ENCODE measurements around the gene IVL.

IVL gene

GRCh38 chr1:152876827-152877226 is 31.5 kb upstream of the IVL start:
- no peaks in the 10 kb centered on the region for H3K36me3 ChIP-seq (ENCODE audit: control insufficient read depth, insufficient read depth, low read length)

GRCh38 chr1:152878042-152878441 is 30.3 kb upstream of the IVL start, which contains the start of gene SMCP:
Gene SMCP, plus strand, starts transcription at chr1:152878322. Its CDS starts 6,101 bp downstream, at chr1:152884423.
- Histone ChIP-seq H3K9me3 (ENCODE audit: control insufficient read depth, insufficient read depth, low read length) (no peaks in the 10 kb centered on the region), H3K9ac (ENCODE audit: low read depth, low read length) (no peak within 1 kb of the TSS), H3K4me3 (ENCODE audit: low read depth, low read length) (no peak within 1 kb of the TSS)

More at GRCh38 chr1:152876827-152877226, 31.5 kb upstream of the IVL start:
- no peak overlapping the region for H3K4me3 ChIP-seq (ENCODE audit: low read depth, low read length)
- no peaks in the 10 kb centered on the region for H3K4me1 ChIP-seq (ENCODE audit: control insufficient read depth, insufficient read depth, low read length)
- H3K9ac ChIP-seq (ENCODE audit: low read depth, low read length), result no peak overlapping the region
- no peaks in the 10 kb centered on the region for H3K9me3 ChIP-seq (ENCODE audit: control insufficient read depth, insufficient read depth, low read length)
- no peaks in the 10 kb centered on the region for H3K27me3 ChIP-seq (ENCODE audit: control insufficient read depth, insufficient read depth, low read length)

GRCh38 chr1:152879559-152880198 is 28.7 kb upstream of the IVL start:
- Histone ChIP-seq H3K9me3 (ENCODE audit: control insufficient read depth, insufficient read depth, low read length) (no peaks in the 10 kb centered on the region), H3K9ac (ENCODE audit: low read depth, low read length) (no peak overlapping the region), H3K4me1 (ENCODE audit: control insufficient read depth, insufficient read depth, low read length) (no peaks in the 10 kb centered on the region), H3K4me3 (ENCODE audit: low read depth, low read length) (no peak overlapping the region), H3K36me3 (ENCODE audit: control insufficient read depth, insufficient read depth, low read length) (no peaks in the 10 kb centered on the region), H3K27me3 (ENCODE audit: control insufficient read depth, insufficient read depth, low read length) (no peaks in the 10 kb centered on the region)

More at GRCh38 chr1:152878042-152878441, 30.3 kb upstream of the IVL start, which contains the start of gene SMCP:
- Histone ChIP-seq H3K36me3 (ENCODE audit: control insufficient read depth, insufficient read depth, low read length) (no peaks in the 10 kb centered on the region), H3K4me1 (ENCODE audit: control insufficient read depth, insufficient read depth, low read length) (no peaks in the 10 kb centered on the region), H3K27me3 (ENCODE audit: control insufficient read depth, insufficient read depth, low read length) (no peaks in the 10 kb centered on the region)

GRCh38 chr1:152880316-152880715 is 28.0 kb upstream of the IVL start:
- Histone ChIP-seq H3K9me3 (ENCODE audit: control insufficient read depth, insufficient read depth, low read length) (no peaks in the 10 kb centered on the region), H3K36me3 (ENCODE audit: control insufficient read depth, insufficient read depth, low read length) (no peaks in the 10 kb centered on the region), H3K4me1 (ENCODE audit: control insufficient read depth, insufficient read depth, low read length) (no peaks in the 10 kb centered on the region), H3K9ac (ENCODE audit: low read depth, low read length) (no peak overlapping the region), H3K27me3 (ENCODE audit: control insufficient read depth, insufficient read depth, low read length) (no peaks in the 10 kb centered on the region), H3K4me3 (ENCODE audit: low read depth, low read length) (no peak overlapping the region)

- H3K9ac ChIP-seq (ENCODE audit: low read depth, low read length), result no peak overlapping the region
- H3K4me3 ChIP-seq (ENCODE audit: low read depth, low read length), result no peak overlapping the region
- H3K27me3 ChIP-seq (ENCODE audit: control insufficient read depth, insufficient read depth, low read length), result no peaks in the 10 kb centered on the region
- no peaks in the 10 kb centered on the region for H3K9me3 ChIP-seq (ENCODE audit: control insufficient read depth, insufficient read depth, low read length)
- H3K4me1 ChIP-seq (ENCODE audit: control insufficient read depth, insufficient read depth, low read length), result no peaks in the 10 kb centered on the region
- no peaks in the 10 kb centered on the region for H3K36me3 ChIP-seq (ENCODE audit: control insufficient read depth, insufficient read depth, low read length)
Measured at GRCh38 chr1:152880907-152881306, 27.4 kb upstream of the IVL start.

- Histone ChIP-seq H3K36me3 (ENCODE audit: control insufficient read depth, insufficient read depth, low read length) (no peaks in the 10 kb centered on the region), H3K4me1 (ENCODE audit: control insufficient read depth, insufficient read depth, low read length) (no peaks in the 10 kb centered on the region), H3K27me3 (ENCODE audit: control insufficient read depth, insufficient read depth, low read length) (no peaks in the 10 kb centered on the region), H3K9ac (ENCODE audit: low read depth, low read length) (no peak overlapping the region), H3K4me3 (ENCODE audit: low read depth, low read length) (no peak overlapping the region), H3K9me3 (ENCODE audit: control insufficient read depth, insufficient read depth, low read length) (peaks cover 6% of the 10 kb centered on the region)
Measured at GRCh38 chr1:152884085-152884484, 24.3 kb upstream of the IVL start.

GRCh38 chr1:152884506-152884905 is 23.8 kb upstream of the IVL start:
- H3K4me1 ChIP-seq (ENCODE audit: control insufficient read depth, insufficient read depth, low read length), result no peaks in the 10 kb centered on the region
- H3K9me3 ChIP-seq (ENCODE audit: control insufficient read depth, insufficient read depth, low read length), result peaks cover 6% of the 10 kb centered on the region
- no peaks in the 10 kb centered on the region for H3K27me3 ChIP-seq (ENCODE audit: control insufficient read depth, insufficient read depth, low read length)
- no peak overlapping the region for H3K9ac ChIP-seq (ENCODE audit: low read depth, low read length)
- no peaks in the 10 kb centered on the region for H3K36me3 ChIP-seq (ENCODE audit: control insufficient read depth, insufficient read depth, low read length)
- H3K4me3 ChIP-seq (ENCODE audit: low read depth, low read length), result no peak overlapping the region

- Histone ChIP-seq H3K4me1 (ENCODE audit: control insufficient read depth, insufficient read depth, low read length) (no peaks in the 10 kb centered on the region), H3K27me3 (ENCODE audit: control insufficient read depth, insufficient read depth, low read length) (no peaks in the 10 kb centered on the region), H3K9ac (ENCODE audit: low read depth, low read length) (no peak overlapping the region), H3K9me3 (ENCODE audit: control insufficient read depth, insufficient read depth, low read length) (peaks cover 6% of the 10 kb centered on the region), H3K4me3 (ENCODE audit: low read depth, low read length) (no peak overlapping the region), H3K36me3 (ENCODE audit: control insufficient read depth, insufficient read depth, low read length) (no peaks in the 10 kb centered on the region)
Measured at GRCh38 chr1:152884966-152885624, 23.3 kb upstream of the IVL start.

- no peak overlapping the region for H3K4me3 ChIP-seq (ENCODE audit: low read depth, low read length)
- H3K9me3 ChIP-seq (ENCODE audit: control insufficient read depth, insufficient read depth, low read length), result peaks cover 6% of the 10 kb centered on the region
- no peaks in the 10 kb centered on the region for H3K36me3 ChIP-seq (ENCODE audit: control insufficient read depth, insufficient read depth, low read length)
- H3K27me3 ChIP-seq (ENCODE audit: control insufficient read depth, insufficient read depth, low read length), result no peaks in the 10 kb centered on the region
- H3K4me1 ChIP-seq (ENCODE audit: control insufficient read depth, insufficient read depth, low read length), result no peaks in the 10 kb centered on the region
- H3K9ac ChIP-seq (ENCODE audit: low read depth, low read length), result no peak overlapping the region
Measured at GRCh38 chr1:152886085-152886484, 22.3 kb upstream of the IVL start.

GRCh38 chr1:152886758-152887409 is 21.5 kb upstream of the IVL start:
- Histone ChIP-seq H3K36me3 (ENCODE audit: control insufficient read depth, insufficient read depth, low read length) (no peaks in the 10 kb centered on the region), H3K4me3 (ENCODE audit: low read depth, low read length) (no peak overlapping the region), H3K9me3 (ENCODE audit: control insufficient read depth, insufficient read depth, low read length) (peaks cover 6% of the 10 kb centered on the region), H3K27me3 (ENCODE audit: control insufficient read depth, insufficient read depth, low read length) (no peaks in the 10 kb centered on the region), H3K4me1 (ENCODE audit: control insufficient read depth, insufficient read depth, low read length) (no peaks in the 10 kb centered on the region), H3K9ac (ENCODE audit: low read depth, low read length) (no peak overlapping the region)

- H3K27me3 ChIP-seq (ENCODE audit: control insufficient read depth, insufficient read depth, low read length), result no peaks in the 10 kb centered on the region
- H3K4me3 ChIP-seq (ENCODE audit: low read depth, low read length), result no peak overlapping the region
- H3K4me1 ChIP-seq (ENCODE audit: control insufficient read depth, insufficient read depth, low read length), result no peaks in the 10 kb centered on the region
- H3K36me3 ChIP-seq (ENCODE audit: control insufficient read depth, insufficient read depth, low read length), result no peaks in the 10 kb centered on the region
- no peak overlapping the region for H3K9ac ChIP-seq (ENCODE audit: low read depth, low read length)
- H3K9me3 ChIP-seq (ENCODE audit: control insufficient read depth, insufficient read depth, low read length), result peaks cover 6% of the 10 kb centered on the region
Measured at GRCh38 chr1:152888126-152888525, 20.2 kb upstream of the IVL start.

GRCh38 chr1:152899027-152899426 is 9.3 kb upstream of the IVL start:
- Histone ChIP-seq H3K4me1 (ENCODE audit: control insufficient read depth, insufficient read depth, low read length) (no peaks in the 10 kb centered on the region), H3K27me3 (ENCODE audit: control insufficient read depth, insufficient read depth, low read length) (no peaks in the 10 kb centered on the region), H3K9me3 (ENCODE audit: control insufficient read depth, insufficient read depth, low read length) (peaks cover 3% of the 10 kb centered on the region), H3K36me3 (ENCODE audit: control insufficient read depth, insufficient read depth, low read length) (no peaks in the 10 kb centered on the region), H3K9ac (ENCODE audit: low read depth, low read length) (no peak overlapping the region), H3K4me3 (ENCODE audit: low read depth, low read length) (no peak overlapping the region)
